ENCODE measurements around the gene EIF2B1.

- TF ChIP-seq CTCF (tag by site-specific recombination; IDR thresholded peaks at IDR 0.05) (no peak), ZNF530 (tag by site-specific recombination; IDR thresholded peaks at IDR 0.05; ENCODE audit: low read depth) (no peak), ZNF596 (tag by site-specific recombination; IDR thresholded peaks at IDR 0.05) (no peak), ZBTB44 (tag by site-specific recombination; IDR thresholded peaks at IDR 0.05) (no peak), MYNN (tag by site-specific recombination; IDR thresholded peaks at IDR 0.05; ENCODE audit: borderline replicate concordance) (no peak)
Observed at GRCh38 chr12:123678981-123679380, 45.5 kb upstream of the EIF2B1 start.
